Glutamatergic neuron (in vitro differentiated cells): ENCODE data around the gene GAS2L1. TPM values are rescaled to one million over a fixed set of nuclear protein-coding genes. Genes with fewer than 3 reads are reported as not detected.

Experiments used
- DNase-seq: peaks from one replicate; pipeline ENCODE4 v3.0.0; 2022
- H3K27ac Mint-ChIP-seq: one replicate; pipeline ENCODE4 v1.8.0; 2020; ENCODE audit warnings: mild to moderate bottlenecking, mixed read lengths, inconsistent platforms; ENCODE audit not compliant: unreplicated experiment
- H3K27me3 Mint-ChIP-seq: one replicate; pipeline ENCODE4 v1.8.0; 2020; ENCODE audit warnings: mild to moderate bottlenecking, moderate library complexity, mixed read lengths, inconsistent platforms; ENCODE audit not compliant: unreplicated experiment
- H3K36me3 Mint-ChIP-seq: one replicate; pipeline ENCODE4 v1.8.0; 2020; ENCODE audit warnings: mild to moderate bottlenecking, mixed read lengths, inconsistent platforms; ENCODE audit not compliant: unreplicated experiment
- H3K4me1 Mint-ChIP-seq: one replicate; pipeline ENCODE4 v1.8.0; 2020; ENCODE audit warnings: mild to moderate bottlenecking, low read depth, mixed read lengths, inconsistent platforms; ENCODE audit not compliant: unreplicated experiment
- H3K4me3 Mint-ChIP-seq: one replicate; pipeline ENCODE4 v1.8.0; 2020; ENCODE audit warnings: mild to moderate bottlenecking, mixed read lengths, inconsistent platforms; ENCODE audit not compliant: unreplicated experiment
- H3K9me3 Mint-ChIP-seq: one replicate; pipeline ENCODE4 v1.8.0; 2020; ENCODE audit warnings: mild to moderate bottlenecking, moderate library complexity, mixed read lengths, inconsistent platforms; ENCODE audit not compliant: unreplicated experiment
- total RNA-seq: library from RNA; stranded (reverse); fragmentation: NEBNext Ultra II Directional; extraction: Animal tissue kit (Norgen Biotek cat#: 25700); gene quantifications from one replicate; pipeline ENCODE4 v1.2.1, GENCODE V29; 2021; ENCODE audit not compliant: unreplicated experiment
- TF ChIP-seq, protein P1 (sequence below): fragments of 200-600 bp; sonication (generic); IDR thresholded peaks from one replicate; pipeline ENCODE4 v1.5.0; 2021; ENCODE audit not compliant: partially characterized antibody, unreplicated experiment

The GAS2L1 gene
- total RNA-seq, 1 donor from 2014 or later, result 10.3 TPM

DNA sequence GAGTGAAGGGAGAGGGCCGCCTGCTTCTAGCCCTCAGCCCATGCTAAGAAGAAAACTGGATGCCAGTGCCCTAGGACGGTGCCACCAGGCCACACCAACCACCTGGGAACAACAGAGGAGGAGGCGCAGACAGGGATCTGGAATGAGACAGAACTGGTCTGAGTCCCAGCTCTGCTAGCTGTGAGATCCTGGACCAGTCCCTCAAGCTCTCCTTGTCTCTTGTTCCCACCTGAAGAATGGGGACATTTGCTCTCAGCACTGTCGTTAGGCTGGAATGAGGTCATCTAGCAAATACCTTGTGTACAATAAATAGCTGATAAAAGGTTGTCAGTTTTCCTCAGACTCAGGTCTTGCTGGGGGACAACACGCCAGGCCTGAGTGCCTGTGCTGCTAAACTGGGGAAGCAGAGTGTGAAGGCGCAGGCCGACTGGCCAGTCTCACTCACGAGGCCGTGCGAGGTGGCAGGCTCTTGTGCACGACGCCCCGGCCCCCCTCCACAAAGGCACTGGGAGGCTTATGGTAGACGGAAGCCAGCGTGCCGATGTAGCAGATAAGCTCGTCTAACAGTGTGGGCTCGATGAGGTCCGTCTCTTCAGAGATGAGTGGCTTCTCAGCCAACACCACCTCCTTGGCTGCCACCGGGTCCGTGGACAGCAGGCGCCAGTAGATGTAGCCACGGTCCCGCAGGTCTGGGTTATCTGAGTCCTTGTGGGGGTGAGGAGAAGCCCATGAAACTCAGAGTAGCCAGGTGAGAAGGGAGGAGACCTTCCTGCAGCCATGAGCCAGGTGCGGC lies 34.8 kb downstream of the GAS2L1 start:
- Mint-ChIP-seq H3K4me3 (no peak overlapping the region), H3K27ac (no peak overlapping the region), H3K9me3 (peaks cover 4% of the 10 kb centered on the region), H3K4me1 (peaks cover 19% of the 10 kb centered on the region), H3K36me3 (peaks cover 8% of the 10 kb centered on the region), H3K27me3 (peaks cover 10% of the 10 kb centered on the region)
- TF ChIP-seq, protein P1, sequence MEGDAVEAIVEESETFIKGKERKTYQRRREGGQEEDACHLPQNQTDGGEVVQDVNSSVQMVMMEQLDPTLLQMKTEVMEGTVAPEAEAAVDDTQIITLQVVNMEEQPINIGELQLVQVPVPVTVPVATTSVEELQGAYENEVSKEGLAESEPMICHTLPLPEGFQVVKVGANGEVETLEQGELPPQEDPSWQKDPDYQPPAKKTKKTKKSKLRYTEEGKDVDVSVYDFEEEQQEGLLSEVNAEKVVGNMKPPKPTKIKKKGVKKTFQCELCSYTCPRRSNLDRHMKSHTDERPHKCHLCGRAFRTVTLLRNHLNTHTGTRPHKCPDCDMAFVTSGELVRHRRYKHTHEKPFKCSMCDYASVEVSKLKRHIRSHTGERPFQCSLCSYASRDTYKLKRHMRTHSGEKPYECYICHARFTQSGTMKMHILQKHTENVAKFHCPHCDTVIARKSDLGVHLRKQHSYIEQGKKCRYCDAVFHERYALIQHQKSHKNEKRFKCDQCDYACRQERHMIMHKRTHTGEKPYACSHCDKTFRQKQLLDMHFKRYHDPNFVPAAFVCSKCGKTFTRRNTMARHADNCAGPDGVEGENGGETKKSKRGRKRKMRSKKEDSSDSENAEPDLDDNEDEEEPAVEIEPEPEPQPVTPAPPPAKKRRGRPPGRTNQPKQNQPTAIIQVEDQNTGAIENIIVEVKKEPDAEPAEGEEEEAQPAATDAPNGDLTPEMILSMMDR, result no peak
- no peak for DNase-seq

DNA sequence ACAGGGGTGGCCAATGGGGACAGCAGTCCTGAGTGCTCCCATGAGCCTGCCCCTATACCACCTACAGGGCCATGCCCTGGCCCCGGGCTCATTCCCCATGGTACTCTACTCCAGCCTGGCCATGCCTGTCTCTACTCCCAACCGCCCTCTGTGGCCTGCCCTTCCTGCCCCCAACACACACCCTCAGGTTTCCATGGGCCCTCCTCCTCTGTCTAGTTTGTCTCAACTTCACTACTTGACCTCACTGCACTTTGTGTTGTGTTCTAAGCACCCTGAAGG lies 35.3 kb downstream of the GAS2L1 start:
- no peak for DNase-seq
- H3K9me3 Mint-ChIP-seq, result peaks cover 4% of the 10 kb centered on the region
- H3K36me3 Mint-ChIP-seq, result peaks cover 8% of the 10 kb centered on the region
- H3K27me3 Mint-ChIP-seq, result peaks cover 10% of the 10 kb centered on the region
- peaks cover 23% of the 10 kb centered on the region for H3K4me1 Mint-ChIP-seq
- H3K4me3 Mint-ChIP-seq, result no peak overlapping the region
- H3K27ac Mint-ChIP-seq, result no peak overlapping the region
- TF ChIP-seq, protein P1, result no peak

DNA sequence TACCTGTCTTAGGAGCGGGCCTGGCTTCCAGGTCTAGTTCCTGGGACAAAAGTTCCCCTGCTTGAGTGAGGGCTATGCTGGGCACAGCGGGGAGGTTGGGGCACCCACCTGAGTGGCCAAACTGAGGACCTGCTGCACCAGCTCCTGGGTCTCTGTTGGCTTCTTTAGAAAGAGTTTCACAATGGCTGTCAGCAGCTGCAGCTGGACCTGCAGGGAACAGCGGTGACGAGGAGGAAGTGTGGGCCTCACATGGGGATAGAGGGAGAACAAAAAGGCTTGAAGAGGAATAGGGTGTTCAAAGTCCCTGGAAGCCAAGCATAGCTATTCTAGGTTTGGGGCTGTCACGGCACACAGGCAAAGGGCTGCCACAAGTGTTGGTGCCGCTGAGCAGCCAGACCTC lies 35.7 kb downstream of the GAS2L1 start:
- TF ChIP-seq, protein P1, result no peak
- Mint-ChIP-seq H3K4me1 (peaks cover 27% of the 10 kb centered on the region), H3K27ac (no peak overlapping the region), H3K9me3 (peaks cover 4% of the 10 kb centered on the region), H3K27me3 (peaks cover 8% of the 10 kb centered on the region), H3K4me3 (peak overlapping the region; percentile 30), H3K36me3 (peaks cover 8% of the 10 kb centered on the region)
- no peak for DNase-seq

DNA sequence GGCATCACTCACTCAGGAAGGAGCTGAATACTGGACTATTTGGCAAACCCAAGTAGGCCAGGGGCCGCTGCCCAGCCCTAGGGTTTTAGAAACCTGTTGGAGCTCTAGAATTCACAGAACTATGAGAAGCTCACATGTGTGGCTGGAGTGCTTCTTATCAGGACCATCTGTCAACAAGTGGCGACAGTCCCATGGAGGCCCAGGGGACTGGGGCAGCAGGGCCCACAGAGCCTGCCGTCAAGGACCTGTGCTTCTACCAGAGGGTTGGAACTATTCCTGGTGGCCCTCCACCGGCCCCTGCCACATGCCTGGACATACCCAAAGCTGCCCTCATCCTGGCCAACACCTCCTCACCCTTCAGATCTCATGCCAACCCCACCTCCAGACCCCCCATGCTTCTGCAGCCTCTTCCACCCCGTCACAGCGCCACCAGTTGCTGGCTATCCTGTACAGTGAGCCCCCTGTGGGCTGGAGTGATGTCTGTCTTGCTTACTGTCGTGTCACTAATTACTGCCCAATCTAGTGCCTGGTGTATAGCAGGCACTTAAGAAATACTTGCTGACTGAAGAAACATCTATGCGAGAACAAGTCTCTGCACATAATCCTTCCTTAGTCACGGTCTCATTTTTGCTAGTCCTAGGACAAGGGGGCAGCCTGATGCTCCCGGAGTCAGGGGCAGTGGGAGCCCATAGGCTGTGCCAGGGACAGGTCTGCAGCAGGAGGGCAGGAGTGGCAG lies 36.3 kb downstream of the GAS2L1 start:
- peaks cover 4% of the 10 kb centered on the region for H3K9me3 Mint-ChIP-seq
- no peak for DNase-seq
- peak overlapping the region; percentile 69 for H3K27ac Mint-ChIP-seq
- H3K4me3 Mint-ChIP-seq, result no peak overlapping the region
- peaks cover 8% of the 10 kb centered on the region for H3K36me3 Mint-ChIP-seq
- TF ChIP-seq, protein P1, result no peak
- H3K27me3 Mint-ChIP-seq, result peaks cover 8% of the 10 kb centered on the region
- H3K4me1 Mint-ChIP-seq, result peaks cover 31% of the 10 kb centered on the region

DNA sequence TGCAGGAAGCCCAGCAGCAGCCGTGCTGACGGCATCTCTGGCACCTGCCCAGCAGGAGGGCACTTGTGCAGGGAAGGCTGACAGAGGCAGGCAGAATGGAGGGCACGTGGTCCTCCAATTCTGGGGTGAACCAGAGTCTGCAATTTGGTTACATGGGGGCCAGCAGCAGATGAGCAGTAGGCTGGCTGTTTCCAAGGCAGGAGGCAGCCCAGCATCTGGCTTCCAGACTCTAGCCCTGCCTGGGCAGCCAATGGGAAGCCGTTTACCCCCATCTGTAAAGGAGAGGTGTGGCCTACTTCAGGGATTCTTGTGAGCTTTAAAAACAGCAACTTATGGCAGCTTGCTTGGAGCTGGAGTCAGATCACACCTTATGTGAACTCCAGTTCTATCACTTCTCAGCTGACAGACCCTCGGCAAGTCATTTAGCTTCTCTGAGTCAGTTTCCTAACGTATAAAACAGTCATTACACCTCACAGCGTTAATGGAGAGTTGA lies 36.9 kb downstream of the GAS2L1 start:
- Mint-ChIP-seq H3K36me3 (peaks cover 8% of the 10 kb centered on the region), H3K4me1 (peaks cover 33% of the 10 kb centered on the region), H3K27ac (peak overlapping the region; percentile 69), H3K4me3 (no peak overlapping the region), H3K27me3 (peaks cover 8% of the 10 kb centered on the region), H3K9me3 (peaks cover 4% of the 10 kb centered on the region)
- TF ChIP-seq, protein P1, result no peak
- no peak for DNase-seq
